HCT116 (cell line): ENCODE measurements around the gene KCND3.

Experiments
- EGR1 ChIP-seq: IDR thresholded peaks from 2 replicates; pipeline ENCODE4 v1.6.1; 2012; ENCODE audit warnings: low read depth
- EZH2 ChIP-seq: fragments of 200-600 bp; sonication (generic); IDR thresholded peaks from 2 replicates; pipeline ENCODE4 v1.6.1; 2017; ENCODE audit warnings: antibody characterized with exemption, mixed run types
- EZH2phosphoT487 ChIP-seq: fragments of 200-600 bp; IDR thresholded peaks from 2 replicates; pipeline ENCODE4 v1.6.1; 2018; ENCODE audit warnings: antibody characterized with exemption, borderline replicate concordance
- POLR2A ChIP-seq: IDR thresholded peaks from 2 replicates; pipeline ENCODE4 v1.7.0; 2011; ENCODE audit warnings: borderline replicate concordance; ENCODE audit not compliant: insufficient read depth, insufficient read length; ENCODE audit errors: extremely low read depth
- POLR2AphosphoS5 ChIP-seq: IDR thresholded peaks from 2 replicates; pipeline ENCODE4 v1.6.1; 2011; ENCODE audit warnings: mild to moderate bottlenecking, low read depth, low read length, moderate library complexity
- SP1 ChIP-seq: IDR thresholded peaks from 2 replicates; pipeline ENCODE4 v1.6.1; 2012; ENCODE audit warnings: low read depth
- TF ChIP-seq, protein P1 (sequence below), 3 experiments: fragments of 200-600 bp in 1 of 3; sonication (generic) in 1 of 3; IDR thresholded peaks in 2 of 3; conservative IDR thresholded peaks in 1 of 3; 2 replicates each; pipeline ENCODE4 v1.5.1; 2012 to 2017; ENCODE audit warnings: low read depth in 2 of 3, low read length in 2 of 3, antibody characterized with exemption in 1 of 3, borderline replicate concordance in 1 of 3, control low read depth in 1 of 3, mild to moderate bottlenecking in 1 of 3, mixed read lengths in 1 of 3, mixed run types in 1 of 3, moderate library complexity in 1 of 3; ENCODE audit not compliant: insufficient read depth in 1 of 3
- TF ChIP-seq, protein P2 (sequence below): IDR thresholded peaks from 2 replicates; pipeline ENCODE4 v1.6.1; 2012; ENCODE audit warnings: low read depth
- TF ChIP-seq, protein P3 (sequence below): IDR thresholded peaks from 2 replicates; pipeline ENCODE4 v1.6.1; 2012

- TF ChIP-seq EGR1 = no peak
- TF ChIP-seq, protein P1, sequence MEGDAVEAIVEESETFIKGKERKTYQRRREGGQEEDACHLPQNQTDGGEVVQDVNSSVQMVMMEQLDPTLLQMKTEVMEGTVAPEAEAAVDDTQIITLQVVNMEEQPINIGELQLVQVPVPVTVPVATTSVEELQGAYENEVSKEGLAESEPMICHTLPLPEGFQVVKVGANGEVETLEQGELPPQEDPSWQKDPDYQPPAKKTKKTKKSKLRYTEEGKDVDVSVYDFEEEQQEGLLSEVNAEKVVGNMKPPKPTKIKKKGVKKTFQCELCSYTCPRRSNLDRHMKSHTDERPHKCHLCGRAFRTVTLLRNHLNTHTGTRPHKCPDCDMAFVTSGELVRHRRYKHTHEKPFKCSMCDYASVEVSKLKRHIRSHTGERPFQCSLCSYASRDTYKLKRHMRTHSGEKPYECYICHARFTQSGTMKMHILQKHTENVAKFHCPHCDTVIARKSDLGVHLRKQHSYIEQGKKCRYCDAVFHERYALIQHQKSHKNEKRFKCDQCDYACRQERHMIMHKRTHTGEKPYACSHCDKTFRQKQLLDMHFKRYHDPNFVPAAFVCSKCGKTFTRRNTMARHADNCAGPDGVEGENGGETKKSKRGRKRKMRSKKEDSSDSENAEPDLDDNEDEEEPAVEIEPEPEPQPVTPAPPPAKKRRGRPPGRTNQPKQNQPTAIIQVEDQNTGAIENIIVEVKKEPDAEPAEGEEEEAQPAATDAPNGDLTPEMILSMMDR (IDR thresholded peaks at IDR 0.05 in 2 of 3, conservative IDR thresholded peaks at IDR 0.05 in 1 of 3; ENCODE audit: borderline replicate concordance in 1 of 3, insufficient read depth in 1 of 3, low read depth in 2 of 3, low read length in 2 of 3) = no peak
- no peak for TF ChIP-seq POLR2AphosphoS5
- no peak for TF ChIP-seq EZH2
- TF ChIP-seq EZH2phosphoT487 = no peak
- no peak for TF ChIP-seq SP1
- TF ChIP-seq, protein P2, sequence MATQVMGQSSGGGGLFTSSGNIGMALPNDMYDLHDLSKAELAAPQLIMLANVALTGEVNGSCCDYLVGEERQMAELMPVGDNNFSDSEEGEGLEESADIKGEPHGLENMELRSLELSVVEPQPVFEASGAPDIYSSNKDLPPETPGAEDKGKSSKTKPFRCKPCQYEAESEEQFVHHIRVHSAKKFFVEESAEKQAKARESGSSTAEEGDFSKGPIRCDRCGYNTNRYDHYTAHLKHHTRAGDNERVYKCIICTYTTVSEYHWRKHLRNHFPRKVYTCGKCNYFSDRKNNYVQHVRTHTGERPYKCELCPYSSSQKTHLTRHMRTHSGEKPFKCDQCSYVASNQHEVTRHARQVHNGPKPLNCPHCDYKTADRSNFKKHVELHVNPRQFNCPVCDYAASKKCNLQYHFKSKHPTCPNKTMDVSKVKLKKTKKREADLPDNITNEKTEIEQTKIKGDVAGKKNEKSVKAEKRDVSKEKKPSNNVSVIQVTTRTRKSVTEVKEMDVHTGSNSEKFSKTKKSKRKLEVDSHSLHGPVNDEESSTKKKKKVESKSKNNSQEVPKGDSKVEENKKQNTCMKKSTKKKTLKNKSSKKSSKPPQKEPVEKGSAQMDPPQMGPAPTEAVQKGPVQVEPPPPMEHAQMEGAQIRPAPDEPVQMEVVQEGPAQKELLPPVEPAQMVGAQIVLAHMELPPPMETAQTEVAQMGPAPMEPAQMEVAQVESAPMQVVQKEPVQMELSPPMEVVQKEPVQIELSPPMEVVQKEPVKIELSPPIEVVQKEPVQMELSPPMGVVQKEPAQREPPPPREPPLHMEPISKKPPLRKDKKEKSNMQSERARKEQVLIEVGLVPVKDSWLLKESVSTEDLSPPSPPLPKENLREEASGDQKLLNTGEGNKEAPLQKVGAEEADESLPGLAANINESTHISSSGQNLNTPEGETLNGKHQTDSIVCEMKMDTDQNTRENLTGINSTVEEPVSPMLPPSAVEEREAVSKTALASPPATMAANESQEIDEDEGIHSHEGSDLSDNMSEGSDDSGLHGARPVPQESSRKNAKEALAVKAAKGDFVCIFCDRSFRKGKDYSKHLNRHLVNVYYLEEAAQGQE = no peak
- TF ChIP-seq POLR2A = no peak
- TF ChIP-seq, protein P3, sequence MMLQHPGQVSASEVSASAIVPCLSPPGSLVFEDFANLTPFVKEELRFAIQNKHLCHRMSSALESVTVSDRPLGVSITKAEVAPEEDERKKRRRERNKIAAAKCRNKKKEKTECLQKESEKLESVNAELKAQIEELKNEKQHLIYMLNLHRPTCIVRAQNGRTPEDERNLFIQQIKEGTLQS = no peak
Measured at GRCh38 chr1:112017183-112017582, 27.7 kb upstream of the KCND3 start.
